ENCODE data around the gene ANKMY2.

GRCh38 chr7:16563281-16564022 lies 82.1 kb downstream of the ANKMY2 start:
- TF ChIP-seq CTCF (IDR thresholded peaks at IDR 0.05) (no peak), POLR2A (IDR thresholded peaks at IDR 0.05) (no peak)

All from right lobe of liver (tissue), 4 donors.